Vagina (tissue), 2 donors: ENCODE measurements around the gene MAST4. TPM values are rescaled to one million over a fixed set of nuclear protein-coding genes. Genes with fewer than 3 reads are reported as not detected.

Experiments
- DNase-seq, 2 donors: peaks; one replicate each; pipeline ENCODE4 v3.0.0-alpha.2; 2017; ENCODE audit errors: extremely low spot score in 2 of 2
- H3K27ac ChIP-seq: fragments of 200-600 bp; sonication (generic); one replicate; pipeline ENCODE4 v1.5.1; 2019
- H3K27me3 ChIP-seq: fragments of 200-600 bp; sonication (generic); one replicate; pipeline ENCODE4 v1.5.1; 2019
- H3K36me3 ChIP-seq, 2 donors: fragments of 200-600 bp; sonication (generic); one replicate each; pipeline ENCODE4 v1.5.1; 2017 to 2019
- H3K4me1 ChIP-seq: fragments of 200-600 bp; sonication (generic); one replicate; pipeline ENCODE4 v1.5.1; 2019
- H3K4me3 ChIP-seq, 2 donors: fragments of 200-600 bp; sonication (generic); 1 replicate in 1 of 2; 2 replicates in 1 of 2; pipeline ENCODE4 v1.5.1; 2016 to 2019
- H3K9me3 ChIP-seq: fragments of 200-600 bp; sonication (generic); one replicate; pipeline ENCODE4 v1.5.1; 2019
- POLR2A ChIP-seq, 2 donors: fragments of 450-650 bp; IDR thresholded peaks; one replicate each; pipeline ENCODE4 v1.6.1; 2017; ENCODE audit warnings: antibody characterized with exemption in 2 of 2, mild to moderate bottlenecking in 2 of 2, moderate library complexity in 2 of 2
- POLR2AphosphoS5 ChIP-seq, 2 donors: sonication (generic); formaldehyde crosslinking; IDR thresholded peaks; one replicate each; pipeline ENCODE4 v1.9.0; 2017; ENCODE audit warnings: antibody characterized with exemption in 2 of 2, mild to moderate bottlenecking in 2 of 2, low read depth in 1 of 2; ENCODE audit not compliant: insufficient read depth in 1 of 2
- intact Hi-C: fragments of 100-400 bp; cut with DNase I; formaldehyde crosslinking; loops from one replicate; pipeline ENCODE4 v1.15.1; 2023
- total RNA-seq: library from RNA; depleted of rRNA; stranded (reverse); fragments of >200 nt; gene quantifications from one replicate; pipeline ENCODE4 v1.2.3, GENCODE V29; 2016
- TF ChIP-seq, protein P1 (sequence below), 3 experiments: fragments of 450-650 bp in 2 of 3; fragments of 200-600 bp in 1 of 3; sonication (generic) in 1 of 3; IDR thresholded peaks; one replicate each; pipeline ENCODE4 v1.5.1; 2017 to 2019; ENCODE audit warnings: antibody characterized with exemption in 3 of 3, mild to moderate bottlenecking in 2 of 3, moderate library complexity in 2 of 3

Gene MAST4
- total RNA-seq, 1 donor from 2014 or later = 85.9 TPM

DNA sequence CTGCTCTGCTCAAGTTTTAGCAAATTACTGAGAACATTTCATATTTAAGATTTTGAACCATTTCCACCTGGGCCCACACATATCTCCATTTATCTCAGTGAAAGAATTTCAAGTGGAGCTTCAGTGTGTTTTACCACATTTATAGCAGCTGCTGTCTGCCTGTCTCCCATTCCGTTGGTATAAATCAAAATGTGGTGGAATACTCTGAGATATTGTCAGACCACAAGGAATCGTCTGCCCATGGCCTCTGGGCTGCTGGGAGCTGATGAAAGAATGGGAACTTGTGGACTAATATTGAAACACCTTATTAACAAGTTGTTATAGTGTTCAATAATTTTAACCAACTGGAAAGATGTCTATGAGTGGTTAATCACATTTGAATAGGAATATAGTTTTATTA, 33.3 kb downstream of the MAST4 start:
- TF ChIP-seq POLR2A (IDR thresholded peaks at IDR 0.05) (no peak), POLR2AphosphoS5 (IDR thresholded peaks at IDR 0.05; ENCODE audit: insufficient read depth in 1 of 2, low read depth in 1 of 2) (no peak)
- TF ChIP-seq, protein P1, sequence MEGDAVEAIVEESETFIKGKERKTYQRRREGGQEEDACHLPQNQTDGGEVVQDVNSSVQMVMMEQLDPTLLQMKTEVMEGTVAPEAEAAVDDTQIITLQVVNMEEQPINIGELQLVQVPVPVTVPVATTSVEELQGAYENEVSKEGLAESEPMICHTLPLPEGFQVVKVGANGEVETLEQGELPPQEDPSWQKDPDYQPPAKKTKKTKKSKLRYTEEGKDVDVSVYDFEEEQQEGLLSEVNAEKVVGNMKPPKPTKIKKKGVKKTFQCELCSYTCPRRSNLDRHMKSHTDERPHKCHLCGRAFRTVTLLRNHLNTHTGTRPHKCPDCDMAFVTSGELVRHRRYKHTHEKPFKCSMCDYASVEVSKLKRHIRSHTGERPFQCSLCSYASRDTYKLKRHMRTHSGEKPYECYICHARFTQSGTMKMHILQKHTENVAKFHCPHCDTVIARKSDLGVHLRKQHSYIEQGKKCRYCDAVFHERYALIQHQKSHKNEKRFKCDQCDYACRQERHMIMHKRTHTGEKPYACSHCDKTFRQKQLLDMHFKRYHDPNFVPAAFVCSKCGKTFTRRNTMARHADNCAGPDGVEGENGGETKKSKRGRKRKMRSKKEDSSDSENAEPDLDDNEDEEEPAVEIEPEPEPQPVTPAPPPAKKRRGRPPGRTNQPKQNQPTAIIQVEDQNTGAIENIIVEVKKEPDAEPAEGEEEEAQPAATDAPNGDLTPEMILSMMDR (IDR thresholded peaks at IDR 0.05) = no peak
- Histone ChIP-seq H3K27me3 (no peaks in the 10 kb centered on the region), H3K4me1 (no peaks in the 10 kb centered on the region), H3K4me3 (no peak overlapping the region), H3K9me3 (no peaks in the 10 kb centered on the region), H3K36me3 (no peaks in the 10 kb centered on the region), H3K27ac (no peak overlapping the region)
- DNase-seq = no peak
- intact Hi-C loops = no loop called here

DNA sequence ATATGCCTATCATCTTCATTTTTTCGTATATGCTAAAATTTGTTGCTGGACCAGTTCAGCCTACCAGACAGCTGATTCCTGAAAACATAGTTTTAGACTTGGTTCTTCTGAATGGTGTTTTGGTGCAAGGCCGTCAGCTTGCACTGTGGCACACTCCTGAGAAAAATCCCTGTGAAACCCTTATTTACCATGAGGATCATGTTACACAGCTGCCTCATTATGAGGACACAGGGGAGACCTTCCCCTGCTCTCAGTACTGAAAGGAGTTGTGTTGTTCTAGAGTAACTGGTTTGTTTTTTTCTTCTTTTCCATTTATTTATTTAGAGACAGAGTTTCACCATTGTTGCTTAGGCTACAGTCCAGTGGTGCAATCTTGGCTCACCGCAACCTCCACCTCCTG, 37.6 kb downstream of the MAST4 start:
- no peak for DNase-seq
- Histone ChIP-seq H3K27ac (no peak overlapping the region), H3K4me1 (no peaks in the 10 kb centered on the region), H3K27me3 (no peaks in the 10 kb centered on the region), H3K36me3 (no peaks in the 10 kb centered on the region), H3K4me3 (no peak overlapping the region), H3K9me3 (no peaks in the 10 kb centered on the region)
- intact Hi-C loops = no loop called here
- TF ChIP-seq POLR2A (IDR thresholded peaks at IDR 0.05) (no peak), POLR2AphosphoS5 (IDR thresholded peaks at IDR 0.05; ENCODE audit: insufficient read depth in 1 of 2, low read depth in 1 of 2) (no peak)
- TF ChIP-seq, protein P1 (IDR thresholded peaks at IDR 0.05) = no peak

DNA sequence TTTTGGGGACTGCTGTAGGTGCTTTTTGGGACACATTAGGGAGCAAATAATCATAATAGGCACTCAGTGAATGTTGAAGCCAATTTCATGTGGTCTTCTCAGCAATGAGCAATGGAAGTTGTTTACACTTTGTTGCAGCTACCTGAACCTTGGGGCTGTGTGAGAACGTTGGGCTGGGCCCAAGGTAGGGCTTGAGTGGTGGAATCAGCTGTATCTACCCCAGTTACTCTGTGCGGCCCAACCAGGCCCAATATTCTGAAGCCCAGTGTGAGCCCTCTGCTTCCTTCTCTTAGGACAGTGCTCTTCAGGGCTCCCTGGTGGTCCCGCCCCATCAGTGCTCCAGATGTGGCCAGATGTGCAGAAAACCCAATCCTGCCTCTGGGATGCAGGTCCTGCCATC, 38.4 kb downstream of the MAST4 start:
- Histone ChIP-seq H3K4me1 (no peaks in the 10 kb centered on the region), H3K36me3 (no peaks in the 10 kb centered on the region), H3K9me3 (no peaks in the 10 kb centered on the region), H3K27me3 (no peaks in the 10 kb centered on the region), H3K27ac (no peak overlapping the region), H3K4me3 (no peak overlapping the region)
- TF ChIP-seq POLR2AphosphoS5 (IDR thresholded peaks at IDR 0.05; ENCODE audit: insufficient read depth in 1 of 2, low read depth in 1 of 2) = no peak
- TF ChIP-seq, protein P1 (IDR thresholded peaks at IDR 0.05) = no peak
- no peak for TF ChIP-seq POLR2A (IDR thresholded peaks at IDR 0.05)
- intact Hi-C loops = no loop called here
- DNase-seq = no peak

DNA sequence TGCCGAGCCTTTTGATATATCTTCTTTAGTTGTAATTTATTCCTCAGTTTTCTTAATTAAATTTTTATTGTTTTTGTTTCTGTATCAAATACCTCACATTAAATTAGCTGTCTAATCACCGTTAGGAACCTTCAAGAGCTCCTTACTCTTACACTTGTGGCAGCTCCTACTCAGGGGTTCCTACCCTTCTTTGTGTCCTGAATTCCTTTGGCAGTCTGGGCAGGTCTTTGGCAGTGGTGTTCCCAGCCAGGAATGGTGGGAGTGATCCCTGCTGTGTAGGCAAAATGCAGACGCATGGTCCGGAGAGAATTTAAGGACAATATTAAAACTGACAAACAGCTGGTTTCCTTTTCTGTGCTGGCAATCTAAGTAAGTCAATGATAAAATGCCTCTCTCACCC, 41.8 kb downstream of the MAST4 start:
- DNase-seq = no peak
- no peak for TF ChIP-seq POLR2AphosphoS5 (IDR thresholded peaks at IDR 0.05; ENCODE audit: insufficient read depth in 1 of 2, low read depth in 1 of 2)
- no peak for TF ChIP-seq POLR2A (IDR thresholded peaks at IDR 0.05)
- TF ChIP-seq, protein P1 (IDR thresholded peaks at IDR 0.05) = no peak
- no peaks in the 10 kb centered on the region for H3K27me3 ChIP-seq
- H3K4me3 ChIP-seq = no peak overlapping the region
- no peaks in the 10 kb centered on the region for H3K4me1 ChIP-seq
- intact Hi-C loops = no loop called here
- H3K36me3 ChIP-seq = no peaks in the 10 kb centered on the region
- no peaks in the 10 kb centered on the region for H3K9me3 ChIP-seq
- no peak overlapping the region for H3K27ac ChIP-seq

DNA sequence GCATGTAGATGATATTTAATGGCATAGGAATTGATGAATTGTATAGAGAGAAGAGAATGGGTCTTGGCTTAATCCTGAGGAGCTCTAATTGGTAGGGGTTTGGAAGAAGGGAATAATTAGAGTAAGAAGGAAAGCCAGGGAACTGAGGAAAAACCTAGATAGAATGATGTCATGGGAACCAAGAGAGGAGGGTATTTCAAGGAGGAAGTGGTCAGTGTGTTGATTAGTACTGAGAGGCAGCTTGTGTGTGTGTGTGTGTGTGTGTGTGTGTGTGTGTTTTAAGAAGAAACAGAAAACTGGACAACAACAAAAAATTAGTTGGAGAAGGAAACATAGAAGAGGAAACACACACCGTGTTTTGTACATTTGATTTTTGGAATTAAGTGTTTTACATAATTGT, 42.8 kb downstream of the MAST4 start:
- intact Hi-C loops = no loop called here
- Histone ChIP-seq H3K9me3 (no peaks in the 10 kb centered on the region), H3K27me3 (no peaks in the 10 kb centered on the region), H3K4me1 (no peaks in the 10 kb centered on the region), H3K27ac (no peak overlapping the region), H3K36me3 (no peaks in the 10 kb centered on the region), H3K4me3 (no peak overlapping the region)
- no peak for TF ChIP-seq POLR2A (IDR thresholded peaks at IDR 0.05)
- TF ChIP-seq, protein P1 (IDR thresholded peaks at IDR 0.05) = no peak
- TF ChIP-seq POLR2AphosphoS5 (IDR thresholded peaks at IDR 0.05; ENCODE audit: insufficient read depth in 1 of 2, low read depth in 1 of 2) = no peak
- no peak for DNase-seq
